ENCODE results near the gene RBM10.

The RBM10 gene

DNA sequence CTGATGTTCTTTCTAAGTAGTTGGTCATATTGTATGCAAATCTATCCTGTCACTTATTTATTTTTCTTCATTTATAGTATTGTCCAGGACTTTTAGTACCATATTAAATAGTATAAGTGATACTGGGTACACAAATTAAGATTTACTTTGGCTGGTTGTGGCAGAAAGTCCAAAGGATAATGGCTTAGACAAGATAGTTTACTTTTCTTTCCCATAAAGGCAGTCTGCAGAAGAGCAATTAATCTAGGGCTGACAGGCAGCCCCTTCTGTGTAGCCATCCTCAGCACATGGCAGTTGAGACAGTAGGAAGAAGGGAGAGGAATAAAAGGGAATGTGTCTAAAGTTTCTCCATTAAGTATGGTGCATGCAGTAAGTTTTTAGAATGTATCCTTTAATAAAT, 6.4 kb downstream of the RBM10 start:
- no peak for DNase-seq

DNA sequence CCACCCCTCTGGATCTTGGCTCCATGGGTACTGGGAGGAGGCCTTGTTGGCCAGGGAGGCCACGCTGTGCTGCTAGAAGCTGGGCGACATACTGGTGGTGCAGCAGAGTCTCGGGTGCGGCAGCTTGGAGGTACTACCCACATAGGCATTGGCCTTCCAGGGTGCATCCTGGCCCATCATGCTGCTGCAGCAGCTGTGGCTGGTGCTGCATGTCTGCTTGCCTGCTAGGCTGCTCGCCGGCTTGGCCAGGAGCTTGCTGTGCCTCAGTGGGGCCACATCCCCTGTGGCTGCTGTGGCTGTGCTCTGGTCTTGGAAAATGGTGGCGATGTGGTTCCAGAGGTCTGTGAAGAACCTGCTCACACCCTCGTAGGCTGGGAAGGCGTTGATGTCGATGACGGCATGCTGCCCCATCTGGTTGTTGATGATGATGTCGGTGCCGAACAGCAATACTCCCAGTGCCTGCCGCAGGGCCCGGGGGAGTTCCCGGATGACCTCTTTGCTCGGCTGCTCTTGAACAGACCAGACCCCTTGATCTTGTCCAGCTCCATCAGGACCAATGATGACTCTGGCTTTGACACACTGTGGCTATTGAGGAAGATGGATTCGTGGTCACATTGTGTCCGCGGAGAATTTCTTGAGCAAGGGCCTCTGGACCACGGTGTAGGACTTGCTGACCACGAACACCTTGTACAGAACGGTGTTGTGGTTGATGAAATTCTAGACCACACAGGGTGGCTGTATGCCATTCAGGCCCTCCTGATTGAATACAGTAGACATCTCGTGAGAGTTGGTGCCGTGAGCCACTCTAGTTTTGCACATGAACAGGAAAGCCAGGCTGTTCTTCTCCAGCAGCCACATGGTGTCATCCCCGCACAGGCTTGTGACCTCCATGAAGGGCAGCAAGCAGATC, 11.8 kb downstream of the RBM10 start:
- DNase-seq, result no peak

- DNase-seq, result no peak
These were observed 13.1 kb downstream of the RBM10 start for GRCh38 chrX:47158131-47158530.

DNA sequence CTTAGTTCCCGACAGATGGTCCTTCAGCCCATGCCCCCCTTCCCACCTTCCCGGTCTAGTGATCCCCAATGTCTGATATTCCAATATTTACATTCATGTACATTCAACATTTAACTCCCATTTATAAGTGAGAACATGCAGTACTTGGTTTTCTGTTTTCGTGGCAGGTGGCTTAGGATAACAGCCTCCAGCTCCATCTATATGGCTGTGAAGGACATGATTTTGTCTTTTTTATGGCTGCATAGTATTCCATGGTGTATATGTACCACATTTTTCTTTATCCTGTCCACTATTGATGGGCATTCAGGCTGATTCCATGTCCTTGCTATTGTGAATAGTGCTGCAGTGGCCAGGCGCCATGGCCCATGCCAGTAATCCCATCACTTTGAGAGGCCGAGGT, 13.8 kb downstream of the RBM10 start:
- no peak for DNase-seq

DNA sequence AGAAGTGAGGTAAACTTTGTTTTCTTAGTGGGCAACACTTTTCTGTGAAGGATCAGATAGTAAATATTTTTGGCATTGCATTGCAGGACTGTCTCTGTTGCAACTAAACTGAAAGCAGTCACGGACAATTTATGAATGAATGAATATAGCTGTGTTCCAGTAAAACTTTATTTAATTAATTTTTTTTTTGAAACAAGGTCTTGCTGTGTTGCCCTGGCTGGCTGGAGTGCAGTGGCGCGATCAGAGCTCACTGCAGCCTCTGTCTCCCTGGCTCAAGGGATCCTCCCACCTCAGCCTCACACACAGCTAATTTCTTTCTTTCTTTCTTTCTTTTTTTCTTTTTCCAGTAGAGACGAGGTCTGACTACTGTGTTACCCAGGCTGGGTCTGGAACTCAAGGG, 15.8 kb downstream of the RBM10 start:
- DNase-seq, result no peak

DNA sequence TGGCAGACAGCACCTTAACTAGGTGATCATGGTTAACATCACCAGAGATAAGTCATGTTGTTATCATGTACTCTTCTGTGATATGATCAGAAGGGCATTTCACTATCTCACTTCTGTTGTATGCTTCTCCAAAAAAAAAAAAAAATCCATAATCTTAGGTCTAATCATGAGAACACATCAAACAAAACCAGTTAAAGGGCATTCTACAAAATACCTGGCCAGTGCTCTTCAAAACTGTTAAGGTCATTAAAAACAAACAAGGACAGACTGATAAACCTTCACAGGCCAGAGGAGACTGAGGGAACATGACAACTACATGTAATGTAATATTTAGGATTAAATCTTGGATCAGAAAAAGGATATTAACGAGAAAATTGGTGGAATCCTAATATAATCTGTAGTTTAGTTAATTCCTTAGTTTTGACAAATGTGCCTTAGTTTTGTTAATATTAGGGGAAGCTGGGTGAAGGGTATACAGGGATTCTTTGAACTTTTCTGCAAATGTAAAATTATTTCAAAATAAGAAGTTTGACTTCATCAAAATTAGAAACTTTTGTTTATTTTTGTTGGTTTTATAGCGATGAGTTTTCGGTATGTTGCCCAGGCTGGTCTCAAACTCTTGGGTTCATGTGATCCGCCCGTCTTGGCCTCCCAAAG, 18.0 kb downstream of the RBM10 start:
- no peak for DNase-seq

DNA sequence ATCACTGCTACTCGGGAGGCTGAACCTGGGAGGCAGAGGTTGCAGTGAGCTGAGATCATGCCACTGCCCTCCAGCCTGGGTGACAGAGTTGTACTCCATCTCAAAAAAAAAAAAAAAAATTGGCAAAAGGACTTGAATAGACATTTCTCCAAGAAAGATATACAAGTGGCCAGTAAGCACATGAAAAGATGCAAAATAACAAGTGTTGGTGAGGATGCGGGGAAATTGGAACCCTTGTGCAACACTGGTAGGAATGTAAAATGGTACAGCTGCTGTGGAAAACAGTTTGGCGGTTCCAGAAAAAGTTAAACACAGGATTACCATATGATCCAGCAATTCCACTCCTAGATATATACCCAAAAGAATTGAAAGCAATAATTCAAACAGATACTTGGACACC, 19.4 kb downstream of the RBM10 start:
- DNase-seq, result no peak

DNA sequence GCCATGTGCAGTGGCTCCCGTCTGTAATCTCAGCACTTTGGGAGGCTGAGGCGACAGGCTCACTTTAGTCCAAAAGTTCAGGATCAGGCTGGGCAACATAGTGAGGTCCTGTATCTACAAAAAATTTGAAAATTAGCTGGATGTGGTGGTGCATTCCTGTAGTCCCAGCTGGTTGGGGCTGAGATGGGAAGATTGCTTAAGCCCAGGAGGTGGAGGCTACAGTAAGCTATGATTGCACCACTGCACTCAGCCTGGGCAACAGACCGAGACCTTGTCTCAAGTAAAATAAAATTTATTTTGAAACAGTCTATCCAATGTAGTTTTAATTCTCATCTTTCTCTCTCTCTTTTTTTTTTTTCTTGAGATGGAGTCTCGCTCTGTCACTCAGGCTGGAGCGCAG, 21.1 kb downstream of the RBM10 start:
- DNase-seq, result no peak

- DNase-seq, result no peak
These were observed 23.6 kb downstream of the RBM10 start for GRCh38 chrX:47168495-47169073.

GRCh38 chrX:47169273-47169672, 24.3 kb downstream of the RBM10 start:
- DNase-seq, result no peak

DNA sequence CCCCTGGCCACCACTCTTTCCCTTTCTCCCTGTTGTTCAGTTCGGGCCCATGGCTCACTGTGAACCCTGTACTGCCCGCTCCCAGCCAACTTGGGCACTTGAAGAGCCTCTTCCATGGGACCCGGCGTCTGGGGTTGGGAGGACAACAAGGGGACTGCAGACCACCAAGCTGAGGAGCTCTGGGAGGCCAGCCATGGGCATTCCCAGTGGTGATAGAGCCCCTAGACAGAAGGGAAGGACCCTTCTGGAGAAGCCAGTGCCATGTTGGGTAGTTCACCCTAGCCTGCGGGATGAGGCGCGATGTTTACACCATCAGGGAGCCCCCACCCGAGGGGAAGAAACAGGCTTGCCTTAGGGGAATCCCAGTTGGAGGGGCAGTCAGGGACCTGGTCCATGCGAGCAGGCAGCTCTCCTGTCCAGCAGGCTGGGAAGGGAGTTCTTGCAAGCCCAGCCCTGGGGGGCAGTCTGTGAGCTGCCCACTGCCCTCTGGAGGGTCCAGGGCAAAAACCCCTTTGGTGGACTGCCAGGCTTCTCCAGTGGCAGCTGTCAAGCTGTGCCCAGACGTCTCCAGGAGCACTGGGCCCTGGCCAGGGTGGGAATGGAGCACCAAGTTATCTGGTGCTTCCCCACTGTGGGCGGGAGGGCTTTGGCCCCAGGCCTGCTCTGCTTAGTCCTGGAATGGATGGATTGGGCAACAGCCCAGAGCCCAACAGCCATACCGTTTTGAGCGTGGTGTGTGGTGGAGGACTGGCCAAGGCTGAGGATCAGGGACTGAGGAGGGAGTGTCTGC, 24.9 kb downstream of the RBM10 start:
- DNase-seq, result peak; percentile 6

- DNase-seq, result no peak
These were observed 26.1 kb downstream of the RBM10 start for GRCh38 chrX:47170861-47171692.

- no peak for DNase-seq
These were observed 27.0 kb downstream of the RBM10 start for GRCh38 chrX:47171996-47172395.

DNA sequence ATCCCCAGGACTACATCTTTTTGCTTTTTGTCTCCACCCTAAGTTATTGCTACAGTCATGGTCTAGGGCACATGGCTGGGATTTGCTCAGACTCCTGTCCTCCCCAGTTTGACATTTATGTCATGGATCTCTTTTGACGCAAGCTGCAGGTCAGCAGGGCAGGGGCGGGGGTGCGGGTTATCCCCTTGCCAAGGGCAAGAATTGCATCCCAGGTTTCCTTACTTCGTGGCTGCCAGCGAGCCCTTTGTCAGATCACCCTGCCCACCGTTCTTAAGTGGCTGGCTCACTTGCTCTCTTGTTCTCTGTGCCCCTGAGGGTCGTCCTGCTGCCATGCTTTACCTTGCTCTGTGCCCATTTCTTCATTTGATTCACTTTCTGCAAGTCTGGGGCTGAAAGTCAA, 27.5 kb downstream of the RBM10 start:
- DNase-seq, result no peak

DNA sequence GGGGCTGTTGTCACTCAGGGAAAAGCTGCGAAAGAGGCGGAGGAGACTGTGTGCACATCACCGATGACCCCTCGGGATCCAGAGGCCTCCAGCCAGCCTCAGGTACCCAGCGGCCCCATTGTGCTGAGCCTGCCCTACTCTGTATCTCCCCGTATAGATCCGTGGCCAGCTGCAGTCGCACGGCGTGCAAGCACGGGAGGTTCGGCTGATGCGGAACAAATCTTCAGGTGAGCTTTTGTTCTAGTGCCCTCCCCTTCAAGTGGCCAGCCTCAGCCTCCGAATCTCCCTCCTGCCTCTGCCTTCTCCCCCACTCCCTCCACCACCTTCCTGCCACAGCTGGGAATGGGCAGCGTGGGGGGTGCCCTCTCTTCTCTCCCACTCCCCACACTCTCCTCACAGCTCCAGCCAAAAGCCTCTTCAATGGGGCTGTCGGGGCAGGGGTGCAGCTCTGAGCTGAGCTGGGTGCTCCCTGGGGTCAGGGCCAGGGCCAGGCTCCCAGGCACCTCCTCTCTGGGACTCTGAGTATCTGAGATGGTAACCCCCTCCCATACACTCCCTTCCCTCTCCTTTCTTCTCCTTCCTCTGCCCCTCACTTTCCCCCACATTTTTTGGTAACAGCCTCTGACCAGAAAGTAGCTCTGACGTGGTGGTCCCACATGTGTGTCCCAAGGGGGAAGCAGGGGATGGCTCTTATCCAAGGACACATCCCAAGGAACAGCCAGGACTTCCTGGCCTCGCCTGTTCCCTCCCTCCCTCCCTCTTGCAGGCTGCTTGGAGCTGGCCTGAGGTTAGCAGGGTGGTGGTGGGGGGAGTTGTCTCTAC, 28.2 kb downstream of the RBM10 start:
- no peak for DNase-seq

DNA sequence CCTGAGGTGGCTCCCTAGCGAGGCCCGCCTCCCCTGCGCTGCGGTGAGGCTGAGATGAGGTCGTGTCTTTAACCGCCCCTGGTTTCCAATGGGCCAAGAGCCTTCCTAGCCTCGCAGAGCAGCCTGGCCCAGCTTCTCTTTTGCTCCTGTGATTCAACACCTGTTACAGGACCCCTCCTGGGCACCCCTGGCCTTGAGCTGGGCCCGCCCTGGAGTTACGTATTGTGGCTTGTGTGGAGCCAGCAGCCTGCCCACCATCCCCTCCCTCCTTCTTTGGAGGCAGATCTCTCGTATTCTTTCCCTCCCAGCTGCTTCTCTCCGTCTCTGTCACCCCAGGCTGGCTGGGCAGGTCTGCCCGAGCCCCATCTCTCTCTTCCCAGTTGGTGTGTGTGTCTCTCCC, 29.4 kb downstream of the RBM10 start:
- DNase-seq, result no peak

- DNase-seq, result no peak
These were observed 30.0 kb downstream of the RBM10 start for GRCh38 chrX:47174846-47175587.

DNA sequence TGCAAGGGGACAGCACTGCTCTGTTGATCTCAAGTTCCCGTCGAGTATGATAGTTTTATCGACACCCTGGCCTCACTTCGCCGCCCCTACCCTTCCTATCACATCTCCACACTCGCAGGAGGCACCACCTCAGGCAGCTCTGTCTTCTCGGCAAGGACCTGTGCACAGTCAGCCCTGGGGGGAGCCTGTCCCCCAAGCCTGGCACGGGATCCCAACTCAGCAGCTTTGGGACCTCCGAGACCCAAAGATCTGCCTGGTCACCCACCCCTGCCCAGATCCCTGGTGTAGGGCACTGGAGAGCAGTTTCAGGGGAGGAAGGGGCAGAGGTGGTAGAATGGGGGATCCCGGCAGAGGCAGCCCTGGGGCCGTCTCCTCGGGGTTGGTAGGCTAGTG, 30.6 kb downstream of the RBM10 start:
- no peak for DNase-seq

GRCh38 chrX:47176101-47176740, 31.2 kb downstream of the RBM10 start:
- no peak for DNase-seq

DNA sequence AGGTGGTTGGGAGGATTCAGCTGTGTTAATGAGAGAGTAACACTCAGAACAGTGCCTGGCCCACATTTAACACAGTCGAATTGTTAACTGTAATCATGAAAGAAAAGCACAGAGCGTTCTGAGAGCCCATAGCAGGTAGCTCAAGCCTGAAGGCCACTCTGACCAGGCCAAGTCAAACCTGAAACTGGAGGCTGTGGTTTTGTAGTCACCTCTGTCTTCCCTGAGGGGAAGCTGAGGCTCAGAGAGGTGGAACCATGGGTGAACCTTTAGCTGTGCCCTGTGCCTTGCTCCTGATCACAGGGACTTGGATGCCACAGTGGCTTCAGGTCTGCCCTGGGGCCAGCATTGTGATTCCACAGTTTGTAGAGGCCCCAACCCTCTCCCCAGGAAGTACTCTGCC, 32.1 kb downstream of the RBM10 start:
- no peak for DNase-seq
